Karpas-422 (cell line): Measurements from ENCODE around the gene PNPLA2. TPM values are rescaled to one million over a fixed set of nuclear protein-coding genes. Genes with fewer than 3 reads are reported as not detected.

ENCODE experiments used
- DNase-seq: peaks from one replicate; pipeline ENCODE4 v3.0.0-alpha.2; 2015
- H2AFZ ChIP-seq: fragments of 200-600 bp; sonication (generic); 2 replicates; pipeline ENCODE4 v1.6.1; 2014; ENCODE audit warnings: antibody characterized with exemption, low read length, mixed read lengths
- H3K27ac ChIP-seq: fragments of 200-600 bp; sonication (generic); 2 replicates; pipeline ENCODE4 v1.5.1; 2014; ENCODE audit warnings: mild to moderate bottlenecking, low read length, moderate library complexity
- H3K27me3 ChIP-seq: fragments of 200-600 bp; sonication (generic); 2 replicates; pipeline ENCODE4 v1.6.1; 2014; ENCODE audit warnings: low read length, mixed read lengths
- H3K36me3 ChIP-seq: fragments of 200-600 bp; sonication (generic); 2 replicates; pipeline ENCODE4 v1.6.1; 2014; ENCODE audit warnings: low read length, mixed read lengths; ENCODE audit not compliant: insufficient read depth
- H3K4me1 ChIP-seq: fragments of 200-600 bp; sonication (generic); 2 replicates; pipeline ENCODE4 v1.6.1; 2014; ENCODE audit warnings: mild to moderate bottlenecking, low read length, mixed read lengths
- H3K4me2 ChIP-seq: fragments of 200-600 bp; sonication (generic); 2 replicates; pipeline ENCODE4 v1.6.1; 2014; ENCODE audit warnings: low read length, low read depth, mild to moderate bottlenecking; ENCODE audit not compliant: poor library complexity, severe bottlenecking
- H3K4me3 ChIP-seq: fragments of 200-600 bp; sonication (generic); 2 replicates; pipeline ENCODE4 v1.5.1; 2014; ENCODE audit warnings: mild to moderate bottlenecking, antibody characterized with exemption, low read length, mixed read lengths
- H3K79me2 ChIP-seq: fragments of 200-600 bp; sonication (generic); 2 replicates; pipeline ENCODE4 v1.6.1; 2014; ENCODE audit warnings: mild to moderate bottlenecking, low read length, mixed read lengths
- H3K9ac ChIP-seq: fragments of 200-600 bp; sonication (generic); 2 replicates; pipeline ENCODE4 v1.6.0; 2014; ENCODE audit warnings: low read length
- H3K9me2 ChIP-seq: fragments of 200-600 bp; sonication (generic), shearing (Covaris generic); replicated peaks from 2 replicates; pipeline ENCODE4 v1.6.0; 2014; ENCODE audit warnings: mild to moderate bottlenecking, low read length, moderate library complexity; ENCODE audit not compliant: insufficient read depth
- H3K9me3 ChIP-seq: fragments of 300-700, 200-600 bp; sonication (generic); 2 replicates; pipeline ENCODE4 v1.6.1; 2014; ENCODE audit warnings: low read length, mixed read lengths
- H4K20me1 ChIP-seq: fragments of 200-600 bp; sonication (generic); 2 replicates; pipeline ENCODE4 v1.6.1; 2014; ENCODE audit warnings: mild to moderate bottlenecking, antibody characterized with exemption, low read length, low read depth; ENCODE audit not compliant: insufficient read depth
- total RNA-seq: library from RNA; depleted of rRNA; stranded (reverse); fragments of >200 nt; shearing (Covaris generic); gene quantifications from 2 replicates; pipeline ENCODE4 v1.2.3, GENCODE V29; 2014; ENCODE audit warnings: low replicate concordance

Gene PNPLA2
- total RNA-seq, 1 experiment from 2014 or later: 32.5 TPM

DNA sequence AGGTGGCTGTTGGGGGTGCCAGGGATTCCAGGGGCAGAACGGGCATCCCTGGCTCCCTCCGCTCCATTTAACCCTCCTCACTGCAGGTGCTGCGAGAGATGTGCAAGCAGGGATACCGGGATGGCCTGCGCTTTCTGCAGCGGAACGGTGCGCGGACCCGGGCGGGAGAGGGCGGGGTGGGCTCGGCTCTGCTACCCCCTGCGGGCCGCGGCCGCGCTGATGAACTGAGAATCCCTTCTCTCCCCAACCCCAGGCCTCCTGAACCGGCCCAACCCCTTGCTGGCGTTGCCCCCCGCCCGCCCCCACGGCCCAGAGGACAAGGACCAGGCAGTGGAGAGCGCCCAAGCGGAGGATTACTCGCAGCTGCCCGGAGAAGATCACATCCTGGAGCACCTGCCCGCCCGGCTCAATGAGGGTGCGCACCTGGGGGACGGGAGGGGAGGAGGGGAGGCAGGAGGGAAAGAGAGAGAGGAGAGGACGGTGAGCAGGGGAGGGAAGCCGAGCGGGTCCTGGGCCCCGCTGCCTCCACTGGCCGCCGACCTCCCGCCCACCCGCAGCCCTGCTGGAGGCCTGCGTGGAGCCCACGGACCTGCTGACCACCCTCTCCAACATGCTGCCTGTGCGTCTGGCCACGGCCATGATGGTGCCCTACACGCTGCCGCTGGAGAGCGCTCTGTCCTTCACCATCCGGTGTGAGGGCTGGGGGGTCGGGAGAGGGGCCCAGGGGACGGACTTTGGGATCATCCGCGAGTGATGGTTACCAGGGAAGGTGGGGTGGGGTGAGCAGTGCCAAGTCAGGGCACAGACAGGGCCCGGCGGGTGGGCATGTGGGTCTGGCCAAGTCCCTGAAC is 5.0 kb downstream of the PNPLA2 start:
- H4K20me1 ChIP-seq: peaks cover 36% of the 10 kb centered on the region

DNA sequence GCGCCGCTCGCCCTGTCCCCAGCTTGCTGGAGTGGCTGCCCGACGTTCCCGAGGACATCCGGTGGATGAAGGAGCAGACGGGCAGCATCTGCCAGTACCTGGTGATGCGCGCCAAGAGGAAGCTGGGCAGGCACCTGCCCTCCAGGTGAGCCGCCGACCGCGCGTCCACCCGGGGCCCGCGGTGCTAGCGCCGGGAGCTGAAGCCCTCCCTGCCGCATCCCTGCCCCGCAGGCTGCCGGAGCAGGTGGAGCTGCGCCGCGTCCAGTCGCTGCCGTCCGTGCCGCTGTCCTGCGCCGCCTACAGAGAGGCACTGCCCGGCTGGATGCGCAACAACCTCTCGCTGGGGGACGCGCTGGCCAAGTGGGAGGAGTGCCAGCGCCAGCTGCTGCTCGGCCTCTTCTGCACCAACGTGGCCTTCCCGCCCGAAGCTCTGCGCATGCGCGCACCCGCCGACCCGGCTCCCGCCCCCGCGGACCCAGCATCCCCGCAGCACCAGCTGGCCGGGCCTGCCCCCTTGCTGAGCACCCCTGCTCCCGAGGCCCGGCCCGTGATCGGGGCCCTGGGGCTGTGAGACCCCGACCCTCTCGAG is 5.7 kb downstream of the PNPLA2 start:
- no peak overlapping the region for H3K27ac ChIP-seq
- no peak overlapping the region for H3K4me3 ChIP-seq
- no peaks in the 10 kb centered on the region for H3K27me3 ChIP-seq
- H3K9me3 ChIP-seq: no peaks in the 10 kb centered on the region
- peaks cover 15% of the 10 kb centered on the region for H3K79me2 ChIP-seq
- no peaks in the 10 kb centered on the region for H3K36me3 ChIP-seq
- no peak for DNase-seq
- H3K4me1 ChIP-seq: peaks cover 40% of the 10 kb centered on the region
- no peaks in the 10 kb centered on the region for H3K9me2 ChIP-seq
- no peak overlapping the region for H3K9ac ChIP-seq
- H2AFZ ChIP-seq: no peak overlapping the region
- peaks cover 42% of the 10 kb centered on the region for H4K20me1 ChIP-seq
- H3K4me2 ChIP-seq: no peak overlapping the region

More for the DNA sequence above, 5.0 kb downstream of the PNPLA2 start:
- H3K27ac ChIP-seq: no peak overlapping the region
- H3K9me3 ChIP-seq: no peaks in the 10 kb centered on the region
- no peak overlapping the region for H2AFZ ChIP-seq
- DNase-seq: no peak
- H3K36me3 ChIP-seq: no peaks in the 10 kb centered on the region
- no peak overlapping the region for H3K4me3 ChIP-seq
- H3K79me2 ChIP-seq: peaks cover 15% of the 10 kb centered on the region
- no peaks in the 10 kb centered on the region for H3K9me2 ChIP-seq
- no peak overlapping the region for H3K4me2 ChIP-seq
- H3K27me3 ChIP-seq: no peaks in the 10 kb centered on the region
- H3K4me1 ChIP-seq: peaks cover 37% of the 10 kb centered on the region
- no peak overlapping the region for H3K9ac ChIP-seq

DNA sequence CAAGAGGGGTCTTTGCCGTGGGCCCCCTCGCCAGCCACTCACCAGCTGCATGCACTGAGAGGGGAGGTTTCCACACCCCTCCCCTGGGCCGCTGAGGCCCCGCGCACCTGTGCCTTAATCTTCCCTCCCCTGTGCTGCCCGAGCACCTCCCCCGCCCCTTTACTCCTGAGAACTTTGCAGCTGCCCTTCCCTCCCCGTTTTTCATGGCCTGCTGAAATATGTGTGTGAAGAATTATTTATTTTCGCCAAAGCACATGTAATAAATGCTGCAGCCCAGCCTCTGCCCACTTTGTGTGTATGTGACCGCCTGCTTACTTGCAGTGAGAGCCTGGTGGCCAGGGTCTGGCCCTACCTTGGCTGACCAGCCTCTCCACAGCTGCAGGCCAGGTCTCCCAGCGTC is 6.2 kb downstream of the PNPLA2 start:
- no peaks in the 10 kb centered on the region for H3K27me3 ChIP-seq
- no peak overlapping the region for H3K27ac ChIP-seq
- peaks cover 44% of the 10 kb centered on the region for H4K20me1 ChIP-seq
- no peak for DNase-seq
- H3K4me3 ChIP-seq: no peak overlapping the region
- H3K79me2 ChIP-seq: peaks cover 15% of the 10 kb centered on the region
- H3K9me2 ChIP-seq: no peaks in the 10 kb centered on the region
- no peak overlapping the region for H3K4me2 ChIP-seq
- H2AFZ ChIP-seq: no peak overlapping the region
- no peaks in the 10 kb centered on the region for H3K9me3 ChIP-seq
- no peak overlapping the region for H3K9ac ChIP-seq
- peaks cover 46% of the 10 kb centered on the region for H3K4me1 ChIP-seq
- H3K36me3 ChIP-seq: no peaks in the 10 kb centered on the region

DNA sequence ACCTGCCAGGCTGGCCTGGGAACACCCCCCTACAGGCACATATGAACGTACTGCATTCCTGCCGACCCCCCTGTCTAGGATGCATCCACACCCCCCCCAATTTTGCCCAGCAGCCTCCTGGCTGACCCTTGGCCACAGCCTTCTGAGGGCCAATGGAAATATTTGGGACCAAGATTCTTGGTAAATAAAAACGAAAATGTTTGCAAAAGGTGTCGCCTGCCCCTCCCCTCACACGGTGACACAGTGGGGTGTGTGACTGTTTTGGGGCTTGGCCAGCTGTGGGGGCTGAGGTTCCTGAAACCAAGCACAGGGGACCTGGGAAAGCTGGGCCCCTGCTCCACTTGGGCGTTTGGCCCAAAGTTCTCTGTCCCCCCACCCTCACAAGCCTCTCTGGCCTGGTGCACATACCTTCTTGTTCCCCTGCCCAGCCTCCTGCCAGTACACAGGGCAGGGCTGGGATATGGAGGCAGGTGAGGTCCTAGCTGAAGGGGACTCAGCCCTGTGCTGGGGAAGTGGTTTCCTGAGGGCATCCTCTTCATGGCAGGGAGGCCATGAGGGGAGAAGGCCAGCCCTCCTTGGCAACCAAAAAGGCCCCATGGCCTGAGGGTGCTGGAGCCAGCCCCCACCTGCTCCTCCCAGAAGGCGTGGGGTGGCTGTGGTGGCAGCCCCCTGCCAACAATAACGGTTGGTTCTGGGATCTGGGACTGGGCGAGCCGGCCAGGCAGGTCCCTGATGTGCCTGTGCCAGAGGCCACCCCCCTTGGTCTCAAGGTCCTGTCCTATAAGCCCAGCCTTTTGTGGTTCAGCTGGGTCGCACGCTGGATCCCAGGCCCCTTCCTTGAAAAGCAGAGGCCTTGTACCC is 6.9 kb downstream of the PNPLA2 start:
- peaks cover 39% of the 10 kb centered on the region for H4K20me1 ChIP-seq
- H3K9ac ChIP-seq: no peak overlapping the region
- no peaks in the 10 kb centered on the region for H3K9me2 ChIP-seq
- no peak overlapping the region for H2AFZ ChIP-seq
- DNase-seq: no peak
- H3K36me3 ChIP-seq: no peaks in the 10 kb centered on the region
- no peaks in the 10 kb centered on the region for H3K9me3 ChIP-seq
- peaks cover 9% of the 10 kb centered on the region for H3K79me2 ChIP-seq
- no peak overlapping the region for H3K4me2 ChIP-seq
- no peak overlapping the region for H3K4me3 ChIP-seq
- H3K4me1 ChIP-seq: peaks cover 46% of the 10 kb centered on the region
- no peak overlapping the region for H3K27ac ChIP-seq
- no peaks in the 10 kb centered on the region for H3K27me3 ChIP-seq

- Histone ChIP-seq H3K9me3 (no peaks in the 10 kb centered on the region), H3K36me3 (no peaks in the 10 kb centered on the region), H4K20me1 (peaks cover 32% of the 10 kb centered on the region), H3K9me2 (no peaks in the 10 kb centered on the region), H3K27ac (no peak overlapping the region), H3K9ac (no peak overlapping the region), H2AFZ (no peak overlapping the region), H3K79me2 (peaks cover 3% of the 10 kb centered on the region; the same call in 1 of the 2 replicates), H3K4me1 (peaks cover 42% of the 10 kb centered on the region), H3K27me3 (no peaks in the 10 kb centered on the region), H3K4me2 (peak overlapping the region; percentile 78), H3K4me3 (no peak overlapping the region; the same call in 1 of the 2 replicates)
- no peak for DNase-seq
These were observed 7.5 kb downstream of the PNPLA2 start for GRCh38 chr11:826227-826621.

- Histone ChIP-seq H3K9me2 (no peaks in the 10 kb centered on the region), H3K27ac (no peak overlapping the region), H3K27me3 (no peaks in the 10 kb centered on the region), H2AFZ (peak overlapping the region; percentile 42; the same call in 1 of the 2 replicates), H3K4me3 (peak overlapping the region; percentile 70), H3K4me1 (peaks cover 42% of the 10 kb centered on the region), H3K9ac (peak overlapping the region; percentile 64), H3K36me3 (no peaks in the 10 kb centered on the region), H4K20me1 (peaks cover 33% of the 10 kb centered on the region), H3K9me3 (no peaks in the 10 kb centered on the region), H3K4me2 (peak overlapping the region; percentile 78), H3K79me2 (no peaks in the 10 kb centered on the region)
- no peak for DNase-seq
These were observed 8.1 kb downstream of the PNPLA2 start for GRCh38 chr11:826836-827145.

- peak overlapping the region; percentile 70 for H3K4me3 ChIP-seq
- H3K9me2 ChIP-seq: no peaks in the 10 kb centered on the region
- H3K27me3 ChIP-seq: no peaks in the 10 kb centered on the region
- peaks cover 45% of the 10 kb centered on the region for H3K4me1 ChIP-seq
- H3K79me2 ChIP-seq: no peaks in the 10 kb centered on the region
- peak overlapping the region; percentile 64 for H3K9ac ChIP-seq
- H3K36me3 ChIP-seq: no peaks in the 10 kb centered on the region
- peaks cover 33% of the 10 kb centered on the region for H4K20me1 ChIP-seq
- no peak overlapping the region for H3K27ac ChIP-seq
- H3K4me2 ChIP-seq: peak overlapping the region; percentile 78
- H3K9me3 ChIP-seq: no peaks in the 10 kb centered on the region
- peak; percentile 64 for DNase-seq
- H2AFZ ChIP-seq: peak overlapping the region; percentile 42; the same call in 1 of the 2 replicates
These were observed 8.6 kb downstream of the PNPLA2 start for GRCh38 chr11:827146-827896.
